HUES48 (cell line): ENCODE data around the gene CACNA1D.

Experiments
- H3K27ac ChIP-seq: one replicate; pipeline ENCODE4 v1.7.0; 2013; ENCODE audit warnings: low read depth, low read length, inconsistent platforms
- H3K27me3 ChIP-seq: 2 replicates; pipeline ENCODE4 v1.6.1; 2013; ENCODE audit warnings: mild to moderate bottlenecking, low read length; ENCODE audit not compliant: control insufficient read depth, insufficient read depth
- H3K36me3 ChIP-seq: 2 replicates; pipeline ENCODE4 v1.6.1; 2013; ENCODE audit warnings: low read length; ENCODE audit not compliant: control insufficient read depth, insufficient read depth
- H3K4me1 ChIP-seq: 2 replicates; pipeline ENCODE4 v1.6.1; 2013; ENCODE audit warnings: mild to moderate bottlenecking, low read length; ENCODE audit not compliant: control insufficient read depth, insufficient read depth
- H3K4me3 ChIP-seq: 2 replicates; pipeline ENCODE4 v1.5.1; 2013; ENCODE audit warnings: mild to moderate bottlenecking, low read depth, low read length
- H3K9ac ChIP-seq: 2 replicates; pipeline ENCODE4 v1.6.1; 2013; ENCODE audit warnings: mild to moderate bottlenecking, low read depth, low read length, moderate library complexity
- H3K9me3 ChIP-seq: 2 replicates; pipeline ENCODE4 v1.6.1; 2013; ENCODE audit warnings: low read length; ENCODE audit not compliant: control insufficient read depth, insufficient read depth

Gene CACNA1D

DNA sequence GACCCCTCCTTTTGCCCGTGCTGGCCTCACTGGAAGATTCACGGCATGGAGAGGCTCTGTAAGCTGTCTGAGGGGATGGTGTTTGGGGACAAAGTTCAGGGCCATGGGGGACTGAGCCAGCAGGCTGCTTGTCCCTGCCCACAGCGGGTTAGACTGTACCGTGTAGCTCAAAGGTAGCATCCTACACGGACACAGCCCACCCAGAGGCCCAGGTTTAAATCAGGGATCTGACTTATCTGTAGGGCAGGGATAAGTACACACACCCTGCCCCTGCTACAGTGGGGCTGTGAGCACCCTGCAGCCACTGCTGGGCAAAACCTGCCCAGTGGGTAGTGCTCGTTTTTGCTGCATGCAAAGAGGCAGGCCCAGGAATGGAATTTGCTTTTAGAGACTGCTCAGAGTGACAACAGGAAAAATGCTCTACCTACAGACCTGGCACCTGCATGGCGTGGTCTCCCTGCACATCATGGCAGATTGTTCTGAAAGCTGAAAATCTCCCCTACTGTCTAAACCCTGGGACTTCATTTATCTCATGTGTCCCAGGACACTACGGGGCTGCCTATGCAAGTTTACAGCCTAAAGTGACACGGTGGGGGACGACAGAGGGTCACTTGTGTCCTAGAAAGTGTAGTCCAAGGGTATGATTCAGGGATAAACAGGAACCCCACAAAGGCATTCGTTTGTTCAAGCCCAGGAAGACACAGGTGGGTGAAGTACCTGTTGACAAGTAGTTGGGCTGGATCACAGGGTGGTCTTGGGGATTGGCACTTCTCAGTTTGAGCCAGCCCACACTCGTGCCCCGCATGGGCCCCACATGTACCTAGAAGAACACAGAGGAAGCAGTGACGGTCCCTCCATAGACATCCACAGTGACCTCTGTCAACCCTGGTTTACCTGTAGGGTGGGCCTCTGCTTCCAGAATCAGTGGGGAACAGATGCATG is 324.1 kb downstream of the CACNA1D start:
- no peak overlapping the region for H3K4me3 ChIP-seq
- peaks cover 49% of the 10 kb centered on the region for H3K36me3 ChIP-seq
- H3K27ac ChIP-seq, result no peak overlapping the region
- no peak overlapping the region for H3K9ac ChIP-seq
- no peaks in the 10 kb centered on the region for H3K27me3 ChIP-seq
- no peaks in the 10 kb centered on the region for H3K9me3 ChIP-seq
- no peaks in the 10 kb centered on the region for H3K4me1 ChIP-seq

DNA sequence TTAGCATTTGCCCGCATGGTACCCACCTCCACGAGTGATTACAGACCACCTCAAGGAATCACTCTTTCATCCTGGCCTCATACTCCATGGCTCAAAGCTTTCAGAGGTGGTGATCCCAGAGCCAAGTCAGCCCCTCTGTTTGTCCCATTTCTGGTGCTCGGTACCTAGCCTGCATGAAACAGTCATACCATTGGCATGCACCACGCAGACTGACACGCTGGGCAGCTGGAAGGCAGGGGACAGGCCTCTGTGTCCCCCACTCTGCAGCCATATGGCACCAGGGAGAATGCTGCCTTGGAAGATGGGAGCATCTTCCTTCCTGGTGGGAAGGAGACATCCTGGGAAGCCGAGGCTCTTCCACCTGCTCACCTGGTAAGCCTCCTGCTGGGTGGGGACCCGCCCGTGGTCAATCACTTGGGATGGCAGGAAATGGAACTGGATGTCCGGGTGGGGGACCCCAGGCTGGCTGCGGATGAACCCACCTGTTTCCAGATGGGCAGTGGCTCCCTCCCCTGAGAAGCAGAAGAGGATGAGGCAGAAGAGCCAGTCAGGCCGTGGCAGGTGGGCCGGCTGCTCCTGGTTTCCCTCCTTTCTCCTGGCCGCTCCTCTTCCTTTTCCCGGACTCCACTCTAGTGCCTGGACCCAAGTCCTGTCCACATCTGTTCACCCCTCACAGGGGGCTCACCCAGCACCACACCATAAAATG is 324.9 kb downstream of the CACNA1D start:
- peaks cover 49% of the 10 kb centered on the region for H3K36me3 ChIP-seq
- H3K27me3 ChIP-seq, result no peaks in the 10 kb centered on the region
- H3K4me3 ChIP-seq, result no peak overlapping the region
- no peak overlapping the region for H3K9ac ChIP-seq
- H3K9me3 ChIP-seq, result no peaks in the 10 kb centered on the region
- H3K4me1 ChIP-seq, result no peaks in the 10 kb centered on the region
- no peak overlapping the region for H3K27ac ChIP-seq

DNA sequence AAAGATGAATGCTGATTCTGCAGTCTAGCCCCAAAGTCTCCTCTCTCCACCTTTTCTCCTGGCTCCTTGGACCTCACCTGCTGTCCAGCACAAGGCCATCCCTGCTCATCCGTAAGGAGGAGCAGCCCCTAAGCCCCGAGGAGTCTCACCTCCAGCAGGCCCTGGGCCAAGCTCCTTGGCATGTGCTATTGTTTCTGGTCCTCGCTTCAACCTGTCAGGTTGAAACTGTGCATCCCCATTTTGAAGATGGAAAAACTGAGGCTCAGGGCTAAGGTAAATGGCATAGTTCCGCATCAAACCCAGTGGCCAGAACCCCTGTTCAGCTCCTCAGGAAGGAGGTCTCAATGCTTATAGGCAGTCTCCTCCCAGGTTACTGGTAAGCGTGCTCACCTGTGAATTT is 325.7 kb downstream of the CACNA1D start:
- Histone ChIP-seq H3K27me3 (no peaks in the 10 kb centered on the region), H3K4me3 (no peak overlapping the region), H3K36me3 (peaks cover 49% of the 10 kb centered on the region), H3K4me1 (no peaks in the 10 kb centered on the region), H3K9ac (no peak overlapping the region), H3K27ac (no peak overlapping the region), H3K9me3 (no peaks in the 10 kb centered on the region)

DNA sequence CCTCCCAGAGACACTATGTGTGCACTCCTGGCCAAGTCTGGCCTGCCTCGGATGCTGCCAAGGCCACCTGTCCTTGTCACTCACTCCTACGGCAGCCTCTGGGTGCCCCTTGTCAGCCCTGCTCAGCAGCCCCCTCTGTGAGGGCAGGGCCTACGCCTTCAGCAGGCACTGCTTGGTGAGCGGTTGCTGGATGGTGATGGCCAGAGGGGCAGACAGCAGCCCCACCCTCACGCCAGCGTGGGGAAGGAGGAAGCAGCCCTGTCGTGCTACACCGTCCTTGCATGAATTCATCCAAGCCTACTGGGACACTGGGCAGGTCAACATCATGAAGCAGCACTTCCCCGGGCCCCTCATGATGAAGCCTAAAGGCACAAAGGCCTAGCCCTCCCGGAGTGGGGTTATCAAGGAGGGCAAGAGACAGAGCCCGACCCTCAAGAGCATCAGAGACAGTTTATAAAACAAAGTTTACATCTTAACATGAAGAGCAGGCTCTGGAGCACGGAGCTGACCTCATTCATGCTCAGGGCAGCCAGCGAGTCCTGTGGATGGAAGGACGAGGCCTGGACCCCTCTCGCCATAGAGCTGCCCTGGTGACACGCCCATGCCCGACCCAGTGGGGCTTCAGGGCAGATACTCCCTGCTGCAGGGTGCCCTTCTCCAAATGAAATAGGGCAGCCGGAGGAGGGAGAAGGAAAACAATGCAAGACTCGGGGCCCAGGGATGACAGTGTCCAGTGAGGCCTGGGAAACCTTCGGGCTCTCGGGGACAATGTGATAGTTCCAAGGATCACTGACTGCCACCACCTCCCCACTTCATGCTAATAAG is 326.6 kb downstream of the CACNA1D start:
- H3K27me3 ChIP-seq, result no peaks in the 10 kb centered on the region
- peaks cover 47% of the 10 kb centered on the region for H3K36me3 ChIP-seq
- no peaks in the 10 kb centered on the region for H3K4me1 ChIP-seq
- no peak overlapping the region for H3K4me3 ChIP-seq
- H3K9me3 ChIP-seq, result no peaks in the 10 kb centered on the region
- H3K9ac ChIP-seq, result no peak overlapping the region
- no peak overlapping the region for H3K27ac ChIP-seq

DNA sequence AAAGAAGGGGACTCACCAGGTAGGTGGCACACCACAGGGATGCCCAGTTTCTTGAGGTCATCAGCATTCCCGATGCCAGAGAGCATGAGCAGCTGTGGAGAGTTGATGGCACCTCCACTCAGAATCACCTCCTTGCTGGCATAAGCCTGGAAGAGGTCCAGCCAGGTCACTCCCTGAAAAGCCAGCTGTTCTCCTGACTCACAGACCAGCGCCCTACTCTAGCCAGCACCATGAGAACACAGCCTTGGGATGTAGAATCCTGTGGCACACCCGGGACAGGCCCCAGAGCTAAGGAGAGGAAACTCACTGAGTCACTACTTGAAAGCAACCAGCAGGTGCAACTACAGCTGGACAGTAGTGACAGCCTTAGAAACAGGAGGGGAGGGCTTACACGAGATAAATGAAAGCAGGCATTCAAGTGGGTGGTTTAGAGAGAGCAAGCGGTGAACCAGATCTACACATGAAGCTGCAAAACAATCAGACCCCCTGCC is 327.3 kb downstream of the CACNA1D start:
- H3K27me3 ChIP-seq, result no peaks in the 10 kb centered on the region
- H3K4me1 ChIP-seq, result no peaks in the 10 kb centered on the region
- H3K9ac ChIP-seq, result no peak overlapping the region
- H3K36me3 ChIP-seq, result peaks cover 42% of the 10 kb centered on the region
- H3K4me3 ChIP-seq, result no peak overlapping the region
- no peaks in the 10 kb centered on the region for H3K9me3 ChIP-seq
- H3K27ac ChIP-seq, result no peak overlapping the region

DNA sequence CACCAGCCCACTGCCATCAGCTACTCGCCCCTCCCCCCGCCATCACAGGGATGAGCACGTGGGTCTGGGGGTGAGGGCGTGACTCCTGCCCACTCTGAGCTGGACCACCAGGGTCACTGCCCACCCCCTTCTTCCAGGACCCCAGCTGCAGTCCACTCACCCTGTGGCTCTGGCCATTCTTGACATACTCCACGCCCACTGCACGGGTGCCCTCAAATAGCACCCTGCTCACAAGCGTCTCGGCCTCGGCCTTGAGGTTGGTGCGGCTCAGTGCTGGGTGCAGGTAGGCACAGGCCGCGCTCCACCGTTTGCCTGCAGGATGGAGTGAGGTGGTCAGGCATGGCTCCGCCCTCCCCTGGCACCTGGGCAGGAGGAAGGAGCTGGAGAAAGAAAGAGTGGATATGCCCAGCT is 327.9 kb downstream of the CACNA1D start:
- Histone ChIP-seq H3K9me3 (no peaks in the 10 kb centered on the region), H3K36me3 (peaks cover 39% of the 10 kb centered on the region), H3K4me1 (no peaks in the 10 kb centered on the region), H3K27ac (no peak overlapping the region), H3K4me3 (no peak overlapping the region), H3K27me3 (no peaks in the 10 kb centered on the region), H3K9ac (no peak overlapping the region)

DNA sequence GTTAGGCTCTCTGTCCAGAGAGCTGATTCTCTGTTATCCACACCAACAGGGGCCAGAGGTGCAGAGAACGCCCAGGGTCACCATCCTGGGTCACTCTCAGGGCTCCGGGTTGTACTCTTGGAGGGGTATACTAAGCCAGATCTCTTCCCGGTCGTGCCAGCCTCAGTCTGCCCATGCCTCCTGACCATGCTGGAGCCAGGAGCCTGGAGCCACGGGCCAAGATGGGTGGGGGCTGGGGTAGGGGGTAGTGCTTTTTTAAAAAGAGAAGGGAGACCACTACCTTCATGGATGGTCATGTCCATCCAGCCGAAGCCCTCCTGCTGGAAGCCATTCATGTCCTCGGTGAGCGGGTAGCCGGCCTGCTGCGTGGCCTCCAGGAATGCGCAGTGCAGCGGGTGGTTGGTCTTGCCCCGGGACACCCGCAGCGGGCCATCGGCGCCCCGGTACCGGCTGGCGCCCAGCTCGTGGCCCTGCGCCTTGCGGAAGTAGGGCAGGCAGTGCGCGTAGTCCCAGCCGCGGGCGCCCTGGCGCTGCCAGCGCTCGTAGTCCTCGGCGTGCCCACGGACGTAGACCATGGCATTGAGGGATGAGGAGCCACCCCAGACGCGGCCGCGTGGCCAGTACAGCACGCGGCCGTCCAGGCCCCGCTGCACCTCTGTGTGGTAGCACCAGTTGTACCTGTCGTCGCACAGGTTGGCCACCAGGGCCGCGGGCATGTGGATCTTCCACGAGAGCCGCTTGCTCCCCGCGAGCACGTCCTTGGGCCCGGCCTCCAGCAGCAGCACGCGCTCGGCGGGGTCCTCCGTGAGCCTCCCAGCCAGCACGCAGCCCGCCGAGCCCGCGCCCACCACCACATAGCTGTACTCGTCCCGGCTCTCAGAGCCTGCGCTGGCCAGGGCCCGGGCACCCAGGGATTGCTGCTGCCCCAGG is 328.9 kb downstream of the CACNA1D start:
- Histone ChIP-seq H3K27me3 (no peaks in the 10 kb centered on the region), H3K4me3 (no peak overlapping the region), H3K9ac (no peak overlapping the region), H3K36me3 (peaks cover 31% of the 10 kb centered on the region), H3K9me3 (no peaks in the 10 kb centered on the region), H3K27ac (no peak overlapping the region), H3K4me1 (no peaks in the 10 kb centered on the region)

DNA sequence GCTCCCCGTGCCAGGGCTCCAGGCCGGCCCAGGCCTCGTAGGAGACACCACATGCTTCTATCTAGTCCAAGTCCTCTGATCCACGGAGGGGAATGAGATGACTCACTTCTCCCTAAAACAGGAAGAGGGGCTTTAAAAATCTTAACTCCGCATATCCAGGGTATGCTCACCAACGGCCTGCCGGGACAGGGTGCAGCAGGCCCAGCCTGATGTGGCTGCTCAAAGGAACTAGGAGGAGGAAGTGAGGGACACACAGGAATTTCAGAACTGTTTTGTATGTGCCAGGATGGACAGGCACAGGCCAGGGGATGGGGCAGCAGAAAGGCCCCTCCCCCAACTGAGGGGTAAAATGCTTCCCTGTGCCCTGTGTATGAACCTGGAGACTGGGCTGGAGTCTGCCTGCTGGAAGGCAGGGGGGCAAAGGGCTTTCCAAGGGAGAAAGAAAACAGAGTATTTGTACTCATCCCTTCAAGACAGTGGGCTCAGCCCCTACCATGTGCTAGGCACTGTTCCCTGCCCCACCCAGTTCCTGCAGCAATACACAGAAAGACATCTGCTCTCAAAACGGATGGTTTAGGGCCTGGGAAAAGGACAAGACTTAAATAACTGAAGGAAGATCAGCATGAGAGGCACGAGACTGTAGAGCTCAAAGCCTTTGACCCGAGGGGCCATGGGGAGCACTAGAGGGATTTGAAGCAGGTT is 329.7 kb downstream of the CACNA1D start:
- H3K9ac ChIP-seq, result no peak overlapping the region

DNA sequence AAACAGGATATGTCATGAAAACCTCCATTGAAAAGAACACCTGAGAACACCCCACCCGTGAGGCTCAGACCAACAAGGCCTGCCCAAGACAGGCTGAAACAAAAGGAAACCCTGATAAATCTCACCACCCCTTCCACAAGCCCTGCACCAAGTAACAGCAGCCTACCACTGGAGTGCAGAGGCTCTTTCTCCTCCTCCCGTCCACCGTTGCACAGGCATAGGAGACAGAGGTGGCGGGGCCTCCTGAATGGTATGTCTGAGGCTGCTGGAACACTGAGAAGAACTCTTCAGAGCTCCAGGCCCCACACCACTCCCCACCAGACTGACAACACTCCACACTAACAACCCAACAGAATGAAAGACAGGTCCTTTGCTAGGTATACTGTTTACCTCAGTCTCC is 330.4 kb downstream of the CACNA1D start:
- Histone ChIP-seq H3K9ac (no peak overlapping the region), H3K9me3 (no peaks in the 10 kb centered on the region), H3K4me1 (no peaks in the 10 kb centered on the region), H3K4me3 (no peak overlapping the region), H3K27me3 (no peaks in the 10 kb centered on the region), H3K27ac (no peak overlapping the region), H3K36me3 (peaks cover 17% of the 10 kb centered on the region)

More for the DNA sequence above, 329.7 kb downstream of the CACNA1D start:
- Histone ChIP-seq H3K27me3 (no peaks in the 10 kb centered on the region), H3K36me3 (peaks cover 23% of the 10 kb centered on the region), H3K4me3 (no peak overlapping the region), H3K9me3 (no peaks in the 10 kb centered on the region), H3K27ac (no peak overlapping the region), H3K4me1 (no peaks in the 10 kb centered on the region)
